MCF 10A (cell line): Measurements from ENCODE around the gene SMS. TPM values are rescaled to one million over a fixed set of nuclear protein-coding genes. Genes with fewer than 3 reads are reported as not detected.

Experiments used
- BruUV-seq: library from RNA; stranded (reverse); fragments of 400-500 nt; replicated peaks from 2 replicates; lab custom pipeline; 2021; lab: Mats Ljungman, UMichigan
- CTCF ChIA-PET: fragments of 300-600 bp; sonication (Branson Sonifier 250); formaldehyde crosslinking; extraction: SDS; loops from one replicate; lab custom pipeline; 2021; ENCODE audit warnings: antibody characterized with exemption, inconsistent platforms; lab: Yijun Ruan, JAX
- POLR2A ChIA-PET: fragments of 300-600, 350-650 bp; sonication (Branson Sonifier 250); formaldehyde crosslinking; extraction: SDS; loops from one replicate; lab custom pipeline; 2020; ENCODE audit warnings: antibody characterized with exemption, inconsistent platforms; lab: Yijun Ruan, JAX
- DNase-seq: peaks from one replicate; pipeline ENCODE4 v3.0.0-alpha.2; 2018; ENCODE audit not compliant: unreplicated experiment
- H3K27ac Mint-ChIP-seq: one replicate; pipeline ENCODE4 v1.8.0; 2022; ENCODE audit warnings: mild to moderate bottlenecking, low read depth, mixed read lengths; ENCODE audit not compliant: unreplicated experiment
- H3K27me3 Mint-ChIP-seq: one replicate; pipeline ENCODE4 v1.8.0; 2022; ENCODE audit warnings: mixed read lengths; ENCODE audit not compliant: insufficient read depth, unreplicated experiment
- H3K36me3 Mint-ChIP-seq: one replicate; pipeline ENCODE4 v1.8.0; 2022; ENCODE audit warnings: mild to moderate bottlenecking, moderate library complexity, mixed read lengths; ENCODE audit not compliant: insufficient read depth, unreplicated experiment
- H3K4me1 Mint-ChIP-seq: one replicate; pipeline ENCODE4 v1.8.0; 2022; ENCODE audit warnings: mixed read lengths; ENCODE audit not compliant: insufficient read depth, unreplicated experiment
- H3K4me3 Mint-ChIP-seq: one replicate; pipeline ENCODE4 v1.8.0; 2022; ENCODE audit warnings: mild to moderate bottlenecking, moderate library complexity, mixed read lengths; ENCODE audit not compliant: unreplicated experiment
- H3K9me3 Mint-ChIP-seq: one replicate; pipeline ENCODE4 v1.8.0; 2022; ENCODE audit warnings: mixed read lengths; ENCODE audit not compliant: unreplicated experiment
- intact Hi-C: fragments of 100-400 bp; cut with micrococcal nuclease; formaldehyde crosslinking; loops from 2 replicates; pipeline ENCODE4 v1.14.1; 2022
- total RNA-seq: library from RNA; stranded (reverse); gene quantifications from 2 replicates; pipeline ENCODE4 v1.2.3, GENCODE V29; 2022
- TF ChIP-seq, protein P1 (sequence below): fragments of 200-600 bp; IDR thresholded peaks from one replicate; pipeline ENCODE4 v1.8.0; 2022; ENCODE audit warnings: antibody characterized with exemption, mild to moderate bottlenecking; ENCODE audit not compliant: unreplicated experiment

The SMS gene
- total RNA-seq, 1 experiment from 2014 or later, result 160 TPM

DNA sequence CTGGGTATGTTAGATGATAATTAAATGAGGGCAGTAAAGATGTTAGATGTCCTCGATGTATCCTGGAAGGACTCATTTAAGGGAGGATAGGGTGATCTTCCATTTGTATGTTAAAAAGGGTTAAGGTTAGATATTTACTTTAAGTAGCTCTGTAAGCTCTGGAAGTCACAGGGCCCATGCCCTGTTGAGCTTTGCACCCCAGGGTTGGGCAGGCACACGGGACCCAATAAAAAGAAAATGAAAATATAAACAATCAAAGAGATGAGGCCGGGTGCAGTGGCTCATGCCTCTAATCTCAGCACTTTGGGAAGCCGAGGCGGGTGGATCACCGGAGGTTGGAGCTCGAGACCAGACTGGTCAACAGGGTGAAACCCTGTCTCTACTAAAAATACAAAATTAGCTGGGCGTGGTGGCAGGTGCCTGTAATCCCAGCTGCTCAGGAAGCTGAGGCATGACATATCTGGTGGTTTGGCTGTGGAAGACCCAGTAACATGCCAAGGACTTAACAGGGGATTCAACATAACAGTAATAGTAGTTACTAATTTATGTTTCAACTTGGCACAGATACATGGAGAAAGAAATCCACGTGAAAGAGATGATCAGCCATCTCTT lies 74.7 kb downstream of the SMS start:
- H3K27me3 Mint-ChIP-seq, result peaks cover 72% of the 10 kb centered on the region
- POLR2A ChIA-PET, result no interaction called here
- no peak for DNase-seq
- no peaks in the 10 kb centered on the region for H3K9me3 Mint-ChIP-seq
- TF ChIP-seq, protein P1, sequence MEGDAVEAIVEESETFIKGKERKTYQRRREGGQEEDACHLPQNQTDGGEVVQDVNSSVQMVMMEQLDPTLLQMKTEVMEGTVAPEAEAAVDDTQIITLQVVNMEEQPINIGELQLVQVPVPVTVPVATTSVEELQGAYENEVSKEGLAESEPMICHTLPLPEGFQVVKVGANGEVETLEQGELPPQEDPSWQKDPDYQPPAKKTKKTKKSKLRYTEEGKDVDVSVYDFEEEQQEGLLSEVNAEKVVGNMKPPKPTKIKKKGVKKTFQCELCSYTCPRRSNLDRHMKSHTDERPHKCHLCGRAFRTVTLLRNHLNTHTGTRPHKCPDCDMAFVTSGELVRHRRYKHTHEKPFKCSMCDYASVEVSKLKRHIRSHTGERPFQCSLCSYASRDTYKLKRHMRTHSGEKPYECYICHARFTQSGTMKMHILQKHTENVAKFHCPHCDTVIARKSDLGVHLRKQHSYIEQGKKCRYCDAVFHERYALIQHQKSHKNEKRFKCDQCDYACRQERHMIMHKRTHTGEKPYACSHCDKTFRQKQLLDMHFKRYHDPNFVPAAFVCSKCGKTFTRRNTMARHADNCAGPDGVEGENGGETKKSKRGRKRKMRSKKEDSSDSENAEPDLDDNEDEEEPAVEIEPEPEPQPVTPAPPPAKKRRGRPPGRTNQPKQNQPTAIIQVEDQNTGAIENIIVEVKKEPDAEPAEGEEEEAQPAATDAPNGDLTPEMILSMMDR, result no peak
- no peaks in the 10 kb centered on the region for H3K36me3 Mint-ChIP-seq
- no TSS peak for BruUV-seq
- no peaks in the 10 kb centered on the region for H3K4me1 Mint-ChIP-seq
- no peak overlapping the region for H3K4me3 Mint-ChIP-seq
- CTCF ChIA-PET, result interaction anchor here (0.5 to 0.6 kb wide), 2 partner anchors 17 to 1492 kb away, joined by 3 read pairs; no protein-coding TSS in a partner anchor
- intact Hi-C loops, result no loop called here
- no peak overlapping the region for H3K27ac Mint-ChIP-seq

DNA sequence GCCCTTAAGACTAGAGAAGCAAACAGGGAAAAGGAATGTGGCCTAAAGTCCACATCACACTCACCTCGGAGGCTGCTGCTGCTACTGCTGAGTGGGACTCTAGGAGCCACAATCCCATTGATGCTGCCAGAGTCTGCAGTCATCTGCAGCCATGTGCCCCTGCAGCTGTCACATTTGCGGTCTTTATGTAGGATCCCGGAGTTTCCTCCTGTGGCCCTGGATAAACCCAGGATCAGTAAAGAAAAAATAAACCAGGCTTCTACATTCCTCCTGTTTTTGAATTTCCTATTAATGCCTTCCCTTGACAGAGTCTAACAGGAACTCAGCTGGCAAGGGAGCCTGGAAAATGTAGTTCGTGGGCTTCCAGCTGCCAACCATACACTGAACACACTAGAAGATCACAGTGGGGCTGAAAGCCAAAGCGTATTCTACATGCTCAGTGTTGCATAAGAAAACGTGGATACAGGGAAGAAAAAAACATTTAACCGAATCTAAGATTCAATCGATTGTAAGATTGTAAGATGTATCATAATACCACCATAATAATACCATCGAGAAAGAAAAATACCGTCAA lies 81.3 kb downstream of the SMS start:
- no peaks in the 10 kb centered on the region for H3K4me1 Mint-ChIP-seq
- no peak overlapping the region for H3K27ac Mint-ChIP-seq
- POLR2A ChIA-PET, result no interaction called here
- intact Hi-C loops, result no loop called here
- CTCF ChIA-PET, result interaction anchor here (0.9 to 1.0 kb wide), 2 partner anchors 13 to 205 kb away, joined by 3 read pairs; no protein-coding TSS in a partner anchor
- DNase-seq, result no peak
- BruUV-seq, result no TSS peak
- TF ChIP-seq, protein P1, result no peak
- H3K36me3 Mint-ChIP-seq, result no peaks in the 10 kb centered on the region
- peaks cover 52% of the 10 kb centered on the region for H3K27me3 Mint-ChIP-seq
- H3K9me3 Mint-ChIP-seq, result no peaks in the 10 kb centered on the region
- no peak overlapping the region for H3K4me3 Mint-ChIP-seq

DNA sequence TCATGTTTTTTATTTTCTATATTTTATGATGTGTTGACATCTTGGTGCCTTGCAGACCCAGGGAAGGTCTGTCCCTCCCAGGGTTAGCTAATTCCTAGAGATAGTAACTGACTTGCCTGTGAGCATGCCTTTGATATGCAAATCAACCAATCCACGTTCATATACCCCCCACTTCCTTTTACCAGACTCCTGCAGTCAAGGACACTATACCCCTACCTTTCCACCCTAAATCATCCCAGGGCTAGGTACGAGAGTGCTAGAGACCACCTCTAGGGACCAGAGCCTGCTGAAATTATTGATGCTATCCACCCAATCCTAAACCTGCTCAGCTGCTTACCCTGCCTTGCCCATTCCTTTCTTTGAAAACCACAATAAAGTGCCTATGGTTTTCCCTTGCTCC lies 84.1 kb downstream of the SMS start:
- Mint-ChIP-seq H3K27ac (no peak overlapping the region), H3K4me3 (no peak overlapping the region), H3K27me3 (peaks cover 62% of the 10 kb centered on the region), H3K36me3 (no peaks in the 10 kb centered on the region), H3K4me1 (no peaks in the 10 kb centered on the region), H3K9me3 (no peaks in the 10 kb centered on the region)
- intact Hi-C loops, result no loop called here
- BruUV-seq, result no TSS peak
- ChIA-PET POLR2A (no interaction called here), CTCF (interaction anchor here (0.6 to 1.4 kb wide), 3 partner anchors 111 to 1115 kb away, joined by 3 to 4 read pairs (median 3); no protein-coding TSS in a partner anchor)
- DNase-seq, result no peak
- TF ChIP-seq, protein P1, result no peak

DNA sequence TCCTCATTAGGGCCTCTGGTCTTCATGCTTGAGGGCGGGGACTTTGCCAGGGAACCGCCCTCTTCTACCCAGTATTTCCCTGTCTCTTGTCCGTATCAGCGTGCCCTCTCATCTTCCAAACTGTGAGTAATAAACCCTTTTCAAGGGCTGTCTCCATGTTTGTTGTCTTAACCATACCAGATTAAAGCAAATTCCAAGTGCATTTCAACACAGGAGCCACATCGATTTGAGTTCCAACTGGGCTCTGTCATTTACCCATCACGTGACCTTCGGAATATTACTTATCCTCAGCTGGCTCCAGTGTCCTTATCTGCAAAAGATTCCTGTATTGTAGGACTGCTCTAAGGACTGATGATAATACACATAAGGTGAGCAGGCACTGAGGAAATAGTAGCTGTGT lies 85.2 kb downstream of the SMS start:
- H3K27me3 Mint-ChIP-seq, result peaks cover 57% of the 10 kb centered on the region
- no peaks in the 10 kb centered on the region for H3K36me3 Mint-ChIP-seq
- ChIA-PET CTCF (interaction anchor here (1.4 kb wide), 1 partner anchor 110 kb away, joined by 4 read pairs; no protein-coding TSS in a partner anchor), POLR2A (no interaction called here)
- H3K27ac Mint-ChIP-seq, result no peak overlapping the region
- intact Hi-C loops, result no loop called here
- TF ChIP-seq, protein P1, result no peak
- DNase-seq, result no peak
- H3K4me1 Mint-ChIP-seq, result no peaks in the 10 kb centered on the region
- BruUV-seq, result no TSS peak
- H3K4me3 Mint-ChIP-seq, result no peak overlapping the region
- H3K9me3 Mint-ChIP-seq, result no peaks in the 10 kb centered on the region
